ENCODE measurements around the gene RIOK1.
A peak's percentile ranks its signal among the peaks of the same experiment; 100 is the strongest.

The RIOK1 gene

DNA sequence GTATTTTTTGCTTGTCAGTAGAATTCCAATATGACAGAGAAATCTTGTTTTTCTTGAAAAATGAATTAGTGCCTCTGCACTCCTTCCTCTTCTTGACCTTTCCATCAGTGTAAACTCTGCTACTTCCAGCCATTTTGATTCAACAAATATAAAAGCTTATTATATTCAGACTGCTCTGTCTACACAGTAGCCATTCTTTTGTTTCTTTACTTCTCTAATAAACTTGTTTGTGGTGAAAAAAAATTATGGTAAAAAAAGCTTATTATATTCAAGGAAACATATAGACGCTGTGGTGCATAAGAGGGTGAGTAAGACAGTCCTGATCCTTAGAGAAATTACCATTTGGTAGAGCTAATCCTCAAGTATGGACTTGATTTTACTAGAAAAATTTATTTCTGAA, 11.6 kb upstream of the RIOK1 start:
- Histone ChIP-seq H3K36me3 (ENCODE audit: insufficient read depth, low read length) (no peaks in the 10 kb centered on the region), H3K9me3 (ENCODE audit: low read length) (no peaks in the 10 kb centered on the region), H3K4me1 (ENCODE audit: insufficient read depth, low read length) (no peaks in the 10 kb centered on the region), H3K4me3 (ENCODE audit: low read depth in 1 of 2, low read length in 2 of 2) (no peak overlapping the region), H3K9ac (ENCODE audit: low read length) (no peak overlapping the region), H3K27me3 (ENCODE audit: control insufficient read depth in 1 of 2, insufficient read depth in 2 of 2, low read length in 2 of 2) (no peaks in the 10 kb centered on the region), H3K27ac (ENCODE audit: low read depth, low read length) (no peak overlapping the region)

DNA sequence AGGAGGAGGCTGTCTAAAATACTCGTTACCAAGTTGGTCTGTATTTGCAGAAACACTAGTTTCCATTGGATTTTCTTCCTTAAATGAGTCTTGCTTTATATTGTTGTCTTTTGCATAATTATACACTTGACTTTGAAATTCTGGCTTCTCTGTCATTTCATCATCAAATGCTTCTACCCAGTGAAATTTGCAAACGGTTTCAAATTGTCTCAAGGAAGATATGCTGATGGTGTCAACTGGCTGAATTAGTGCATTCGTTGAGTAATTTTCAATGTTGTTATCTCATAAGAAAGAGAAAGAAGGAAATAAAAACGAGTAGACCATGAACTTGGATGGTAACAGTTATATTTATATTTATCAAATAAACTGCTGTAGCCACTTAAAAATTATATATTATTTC, 10.9 kb upstream of the RIOK1 start:
- Histone ChIP-seq H3K9me3 (ENCODE audit: low read length) (no peaks in the 10 kb centered on the region), H3K4me3 (ENCODE audit: low read depth in 1 of 2, low read length in 2 of 2) (no peak overlapping the region), H3K36me3 (ENCODE audit: insufficient read depth, low read length) (no peaks in the 10 kb centered on the region), H3K27me3 (ENCODE audit: control insufficient read depth in 1 of 2, insufficient read depth in 2 of 2, low read length in 2 of 2) (no peaks in the 10 kb centered on the region), H3K4me1 (ENCODE audit: insufficient read depth, low read length) (no peaks in the 10 kb centered on the region), H3K27ac (ENCODE audit: low read depth, low read length) (no peak overlapping the region), H3K9ac (ENCODE audit: low read length) (no peak overlapping the region)

DNA sequence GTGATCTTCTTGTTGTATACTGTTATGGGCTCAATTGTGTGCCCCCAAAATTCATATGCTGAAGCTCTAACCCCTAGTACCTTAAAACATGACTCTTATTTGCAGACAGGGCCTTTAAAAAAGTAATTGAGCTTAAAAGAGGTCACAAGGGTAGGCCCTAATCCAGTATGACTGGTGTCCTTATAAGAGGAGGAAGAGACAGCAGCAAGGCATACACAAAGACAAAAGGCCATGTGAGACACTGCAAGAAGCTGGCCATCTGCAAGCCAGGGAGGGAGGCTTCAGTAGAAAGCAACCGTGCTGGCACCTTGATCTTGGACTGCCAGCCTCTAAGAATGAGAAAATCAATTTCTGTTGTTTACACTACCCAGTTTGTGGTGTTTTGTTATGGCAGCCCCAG, 8.5 kb upstream of the RIOK1 start:
- Histone ChIP-seq H3K27me3 (ENCODE audit: control insufficient read depth in 1 of 2, insufficient read depth in 2 of 2, low read length in 2 of 2) (no peaks in the 10 kb centered on the region), H3K9ac (ENCODE audit: low read length) (no peak overlapping the region), H3K4me1 (ENCODE audit: insufficient read depth, low read length) (no peaks in the 10 kb centered on the region), H3K36me3 (ENCODE audit: insufficient read depth, low read length) (no peaks in the 10 kb centered on the region), H3K9me3 (ENCODE audit: low read length) (no peaks in the 10 kb centered on the region), H3K4me3 (ENCODE audit: low read depth in 1 of 2, low read length in 2 of 2) (no peak overlapping the region), H3K27ac (ENCODE audit: low read depth, low read length) (no peak overlapping the region)

DNA sequence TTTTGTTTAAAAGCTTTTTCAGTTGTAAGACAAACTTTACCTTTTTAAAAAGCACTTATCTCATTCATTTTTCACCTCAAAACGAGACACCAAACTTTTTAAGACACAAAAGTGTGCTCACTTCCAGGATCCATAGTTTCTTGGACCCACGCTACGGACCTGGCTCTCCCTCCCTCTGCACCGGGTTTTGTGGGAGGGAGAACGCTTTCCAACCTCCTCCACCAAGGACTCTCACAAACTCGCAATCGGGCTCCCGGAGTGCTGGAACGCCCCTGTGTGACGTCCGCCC, 502 bp upstream of the RIOK1 start:
- Histone ChIP-seq H3K4me3 (ENCODE audit: low read depth in 1 of 2, low read length in 2 of 2) (peak overlapping the region; percentile 76 to 96), H3K27me3 (ENCODE audit: control insufficient read depth in 1 of 2, insufficient read depth in 2 of 2, low read length in 2 of 2) (no peaks in the 10 kb centered on the region), H3K27ac (ENCODE audit: low read depth, low read length) (peak overlapping the region; percentile 91), H3K9me3 (ENCODE audit: low read length) (no peaks in the 10 kb centered on the region), H3K4me1 (ENCODE audit: insufficient read depth, low read length) (peaks cover 25% of the 10 kb centered on the region), H3K9ac (ENCODE audit: low read length) (peak overlapping the region; percentile 41), H3K36me3 (ENCODE audit: insufficient read depth, low read length) (no peaks in the 10 kb centered on the region)

DNA sequence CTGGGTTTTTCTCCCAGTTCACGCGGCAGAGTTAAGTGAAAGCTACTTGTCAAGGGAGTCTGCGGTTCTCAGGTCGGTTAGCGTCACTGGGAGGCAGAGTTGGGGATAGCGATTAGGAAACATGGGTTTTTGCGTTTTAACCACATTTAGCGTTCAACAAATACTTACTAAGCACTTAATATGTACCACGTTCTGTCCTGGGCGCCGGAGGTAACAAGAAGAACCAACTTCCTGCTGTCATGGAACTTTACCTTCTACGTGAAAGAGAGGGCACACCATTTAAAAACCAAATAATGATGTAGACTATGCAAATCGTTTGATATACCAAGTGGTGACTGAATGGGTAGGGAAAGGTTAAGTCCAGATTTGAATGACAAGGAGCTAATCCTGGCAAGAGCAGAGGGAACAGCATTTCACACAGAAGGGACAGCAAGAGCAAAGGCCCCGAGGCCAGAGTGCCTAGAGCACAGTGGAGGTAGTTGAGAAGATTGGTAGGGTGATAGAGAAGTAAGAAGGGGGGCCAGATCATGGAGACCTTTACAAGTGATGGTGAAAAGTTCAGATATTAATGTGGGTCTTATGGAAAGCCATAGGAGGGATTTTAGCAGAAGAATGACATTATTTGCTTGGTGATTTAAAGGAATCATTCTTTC, 744 bp downstream of the RIOK1 start:
- Histone ChIP-seq H3K9me3 (ENCODE audit: low read length) (no peaks in the 10 kb centered on the region), H3K4me3 (ENCODE audit: low read depth in 1 of 2, low read length in 2 of 2) (peak overlapping the region; percentile 76 to 96), H3K36me3 (ENCODE audit: insufficient read depth, low read length) (peaks cover 2% of the 10 kb centered on the region), H3K27ac (ENCODE audit: low read depth, low read length) (peak overlapping the region; percentile 91), H3K9ac (ENCODE audit: low read length) (peak overlapping the region; percentile 41), H3K27me3 (ENCODE audit: control insufficient read depth in 1 of 2, insufficient read depth in 2 of 2, low read length in 2 of 2) (no peaks in the 10 kb centered on the region), H3K4me1 (ENCODE audit: insufficient read depth, low read length) (peaks cover 25% of the 10 kb centered on the region)

DNA sequence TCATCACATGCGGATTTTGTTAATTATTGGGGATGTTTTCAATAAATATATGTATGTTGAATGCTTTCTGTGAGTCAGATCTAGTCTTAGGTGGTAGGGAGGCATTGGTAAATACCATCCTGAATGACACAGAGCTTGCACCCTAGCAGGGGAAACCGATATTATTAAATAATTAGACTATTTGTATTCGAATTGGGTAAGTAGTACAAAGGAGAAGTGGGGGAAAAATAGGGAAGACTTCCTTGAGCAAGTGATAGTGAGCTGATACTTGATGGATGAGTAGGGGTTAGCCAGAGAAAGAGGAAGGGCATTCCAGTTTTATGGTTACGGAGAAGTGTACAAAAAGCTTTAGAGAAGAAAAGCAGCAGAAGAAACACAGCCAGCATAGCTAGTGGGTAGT, 1.5 kb downstream of the RIOK1 start:
- peaks cover 25% of the 10 kb centered on the region for H3K4me1 ChIP-seq (ENCODE audit: insufficient read depth, low read length)
- no peaks in the 10 kb centered on the region for H3K27me3 ChIP-seq (ENCODE audit: control insufficient read depth in 1 of 2, insufficient read depth in 2 of 2, low read length in 2 of 2)
- no peaks in the 10 kb centered on the region for H3K9me3 ChIP-seq (ENCODE audit: low read length)
- peaks cover 2% of the 10 kb centered on the region for H3K36me3 ChIP-seq (ENCODE audit: insufficient read depth, low read length)
- no peak overlapping the region for H3K9ac ChIP-seq (ENCODE audit: low read length)
- peak overlapping the region in 1 of 2 donors; percentile 96 for H3K4me3 ChIP-seq (ENCODE audit: low read depth in 1 of 2, low read length in 2 of 2)
- H3K27ac ChIP-seq (ENCODE audit: low read depth, low read length), result no peak overlapping the region

DNA sequence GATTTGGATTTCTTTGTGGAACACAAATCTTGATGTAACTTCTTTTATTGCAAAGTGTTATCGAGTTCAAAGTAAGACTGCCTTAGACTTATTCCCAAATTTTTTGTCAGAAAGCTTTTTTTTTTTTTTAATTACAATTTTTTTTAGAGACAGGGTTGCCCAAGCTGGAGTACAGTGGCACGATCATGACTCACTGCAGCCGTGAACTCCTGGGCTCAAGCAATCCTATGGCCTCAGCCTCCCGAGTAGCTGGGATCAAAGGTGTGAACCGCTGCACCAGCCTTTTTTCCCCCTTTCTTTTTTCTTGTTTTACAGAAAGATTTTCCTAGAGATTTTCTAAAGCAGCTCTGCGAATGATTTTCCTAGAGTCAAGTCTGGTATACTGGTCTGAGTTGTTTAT, 2.8 kb downstream of the RIOK1 start:
- Histone ChIP-seq H3K27me3 (ENCODE audit: control insufficient read depth in 1 of 2, insufficient read depth in 2 of 2, low read length in 2 of 2) (no peaks in the 10 kb centered on the region), H3K9ac (ENCODE audit: low read length) (no peak overlapping the region), H3K27ac (ENCODE audit: low read depth, low read length) (no peak overlapping the region), H3K4me3 (ENCODE audit: low read depth in 1 of 2, low read length in 2 of 2) (no peak overlapping the region), H3K9me3 (ENCODE audit: low read length) (no peaks in the 10 kb centered on the region), H3K4me1 (ENCODE audit: insufficient read depth, low read length) (peaks cover 25% of the 10 kb centered on the region), H3K36me3 (ENCODE audit: insufficient read depth, low read length) (peaks cover 8% of the 10 kb centered on the region)

DNA sequence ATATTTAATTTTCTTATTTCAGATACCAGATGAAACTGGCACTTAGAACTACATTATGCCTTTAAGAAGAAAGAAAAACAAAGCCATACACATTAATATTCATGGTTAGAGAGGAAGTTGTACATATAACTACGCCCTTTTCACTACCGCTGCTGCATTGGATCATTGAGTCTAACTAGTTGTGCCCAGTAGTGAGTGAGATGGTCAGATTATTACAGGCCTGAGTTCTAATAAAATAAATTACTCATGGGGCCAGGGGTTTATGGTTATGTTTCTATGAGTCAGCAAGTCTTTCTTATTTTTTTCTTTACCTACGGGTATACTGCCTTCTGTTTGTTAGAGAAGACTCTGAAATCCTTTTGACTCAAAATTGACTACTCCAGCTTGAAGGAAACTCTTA, 11.5 kb downstream of the RIOK1 start:
- peaks cover 54% of the 10 kb centered on the region for H3K36me3 ChIP-seq (ENCODE audit: insufficient read depth, low read length)
- H3K4me3 ChIP-seq (ENCODE audit: low read depth in 1 of 2, low read length in 2 of 2), result no peak overlapping the region
- no peak overlapping the region for H3K27ac ChIP-seq (ENCODE audit: low read depth, low read length)
- H3K9ac ChIP-seq (ENCODE audit: low read length), result no peak overlapping the region
- no peaks in the 10 kb centered on the region for H3K27me3 ChIP-seq (ENCODE audit: control insufficient read depth in 1 of 2, insufficient read depth in 2 of 2, low read length in 2 of 2)
- no peaks in the 10 kb centered on the region for H3K4me1 ChIP-seq (ENCODE audit: insufficient read depth, low read length)
- no peaks in the 10 kb centered on the region for H3K9me3 ChIP-seq (ENCODE audit: low read length)

DNA sequence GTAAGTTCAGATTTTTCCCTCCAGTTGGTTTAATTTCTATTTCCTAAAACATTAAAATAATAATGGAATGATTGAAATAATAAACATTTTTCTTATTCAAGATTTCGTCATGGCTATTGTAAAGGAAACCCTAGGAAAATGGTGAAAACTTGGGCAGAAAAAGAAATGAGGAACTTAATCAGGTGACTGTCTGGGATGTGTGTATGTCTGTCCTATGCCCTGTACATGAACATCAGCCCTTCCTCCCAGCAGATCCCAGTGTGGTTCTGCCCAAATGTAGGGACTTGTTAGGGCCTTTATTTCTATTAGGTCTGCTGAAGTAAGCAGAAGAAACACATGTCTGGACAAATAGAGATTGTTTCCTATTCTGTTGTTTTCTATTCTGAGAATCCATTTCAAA, 13.1 kb downstream of the RIOK1 start:
- no peaks in the 10 kb centered on the region for H3K4me1 ChIP-seq (ENCODE audit: insufficient read depth, low read length)
- H3K36me3 ChIP-seq (ENCODE audit: insufficient read depth, low read length), result peaks cover 63% of the 10 kb centered on the region
- no peaks in the 10 kb centered on the region for H3K27me3 ChIP-seq (ENCODE audit: control insufficient read depth in 1 of 2, insufficient read depth in 2 of 2, low read length in 2 of 2)
- no peak overlapping the region for H3K4me3 ChIP-seq (ENCODE audit: low read depth in 1 of 2, low read length in 2 of 2)
- H3K9me3 ChIP-seq (ENCODE audit: low read length), result no peaks in the 10 kb centered on the region
- H3K27ac ChIP-seq (ENCODE audit: low read depth, low read length), result no peak overlapping the region
- H3K9ac ChIP-seq (ENCODE audit: low read length), result no peak overlapping the region

DNA sequence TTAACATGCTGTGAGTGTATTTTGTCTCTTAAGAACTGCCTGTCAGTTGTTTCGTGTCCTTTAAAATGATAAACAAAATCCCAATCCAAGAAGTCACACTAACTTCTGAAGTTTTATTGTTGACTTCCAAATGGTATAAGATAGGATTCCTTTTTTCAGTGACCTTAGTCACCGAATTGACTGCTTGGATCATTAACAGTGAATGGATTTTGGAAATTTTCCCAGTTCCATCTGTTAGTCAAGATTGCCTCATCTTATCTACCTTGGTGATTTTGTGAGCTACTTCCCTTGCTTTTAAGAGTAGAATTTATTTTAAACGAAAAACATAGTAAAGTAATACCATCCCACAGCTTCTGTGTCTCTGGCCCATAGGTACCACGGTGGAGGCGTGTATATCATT, 14.9 kb downstream of the RIOK1 start:
- Histone ChIP-seq H3K36me3 (ENCODE audit: insufficient read depth, low read length) (peaks cover 58% of the 10 kb centered on the region), H3K27ac (ENCODE audit: low read depth, low read length) (no peak overlapping the region), H3K9ac (ENCODE audit: low read length) (no peak overlapping the region), H3K4me1 (ENCODE audit: insufficient read depth, low read length) (no peaks in the 10 kb centered on the region), H3K27me3 (ENCODE audit: control insufficient read depth in 1 of 2, insufficient read depth in 2 of 2, low read length in 2 of 2) (no peaks in the 10 kb centered on the region), H3K9me3 (ENCODE audit: low read length) (no peaks in the 10 kb centered on the region), H3K4me3 (ENCODE audit: low read depth in 1 of 2, low read length in 2 of 2) (no peak overlapping the region)

DNA sequence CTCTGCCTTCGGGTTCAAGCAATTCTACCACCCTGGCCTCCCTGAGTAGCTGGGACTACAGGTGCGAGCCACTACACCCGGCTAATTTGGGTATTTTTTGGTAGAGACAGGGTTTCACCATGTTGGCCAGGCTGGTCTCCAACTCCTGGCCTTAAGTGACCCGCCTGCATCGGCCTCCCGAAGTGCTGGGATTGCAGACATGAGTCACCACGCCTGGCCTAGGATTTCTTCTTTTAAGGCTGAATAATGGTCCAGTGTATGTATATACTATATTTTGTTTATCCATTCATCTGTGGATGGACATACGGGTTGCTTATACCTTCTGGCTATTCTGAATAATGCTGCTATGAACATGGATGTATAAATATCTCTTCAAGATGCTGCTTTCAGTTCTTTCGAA, 17.1 kb downstream of the RIOK1 start:
- H3K4me3 ChIP-seq (ENCODE audit: low read depth in 1 of 2, low read length in 2 of 2), result no peak overlapping the region
- H3K9ac ChIP-seq (ENCODE audit: low read length), result no peak overlapping the region
- H3K27ac ChIP-seq (ENCODE audit: low read depth, low read length), result no peak overlapping the region
- H3K36me3 ChIP-seq (ENCODE audit: insufficient read depth, low read length), result peaks cover 64% of the 10 kb centered on the region
- H3K27me3 ChIP-seq (ENCODE audit: control insufficient read depth in 1 of 2, insufficient read depth in 2 of 2, low read length in 2 of 2), result no peaks in the 10 kb centered on the region
- H3K9me3 ChIP-seq (ENCODE audit: low read length), result no peaks in the 10 kb centered on the region
- H3K4me1 ChIP-seq (ENCODE audit: insufficient read depth, low read length), result no peaks in the 10 kb centered on the region

DNA sequence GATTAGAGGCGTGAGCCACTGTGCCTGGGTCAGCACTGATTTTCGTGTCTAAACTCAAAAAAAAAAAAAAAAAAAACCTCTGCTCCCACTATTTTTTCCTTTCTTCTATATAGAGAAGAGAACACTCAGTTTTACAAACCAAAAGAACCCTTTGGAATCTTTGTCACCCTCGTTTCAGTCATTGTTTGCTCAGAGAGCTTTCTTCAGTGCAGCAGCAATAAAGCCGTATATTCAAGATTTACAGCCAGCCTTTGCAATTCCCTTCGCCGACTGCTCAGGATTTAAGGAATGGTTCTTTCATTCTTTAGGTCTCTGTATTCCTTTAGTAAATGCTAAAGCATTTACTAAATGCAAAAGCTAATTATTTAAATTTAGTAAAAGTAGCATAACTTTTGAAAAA, 20.1 kb downstream of the RIOK1 start:
- Histone ChIP-seq H3K9ac (ENCODE audit: low read length) (no peak overlapping the region), H3K27ac (ENCODE audit: low read depth, low read length) (no peak overlapping the region), H3K36me3 (ENCODE audit: insufficient read depth, low read length) (peaks cover 55% of the 10 kb centered on the region), H3K4me3 (ENCODE audit: low read depth in 1 of 2, low read length in 2 of 2) (no peak overlapping the region), H3K27me3 (ENCODE audit: control insufficient read depth in 1 of 2, insufficient read depth in 2 of 2, low read length in 2 of 2) (no peaks in the 10 kb centered on the region), H3K4me1 (ENCODE audit: insufficient read depth, low read length) (no peaks in the 10 kb centered on the region), H3K9me3 (ENCODE audit: low read length) (no peaks in the 10 kb centered on the region)
